GM21717 (cell line): Measurements from ENCODE around the gene NEURL1.

Source experiments
- ATAC-seq: cut with Tn5 transposase; IDR thresholded peaks from one replicate; pipeline ENCODE4 v1.9.1; 2021; ENCODE audit warnings: mild to moderate bottlenecking, moderate library complexity; ENCODE audit not compliant: unreplicated experiment

Gene NEURL1

DNA sequence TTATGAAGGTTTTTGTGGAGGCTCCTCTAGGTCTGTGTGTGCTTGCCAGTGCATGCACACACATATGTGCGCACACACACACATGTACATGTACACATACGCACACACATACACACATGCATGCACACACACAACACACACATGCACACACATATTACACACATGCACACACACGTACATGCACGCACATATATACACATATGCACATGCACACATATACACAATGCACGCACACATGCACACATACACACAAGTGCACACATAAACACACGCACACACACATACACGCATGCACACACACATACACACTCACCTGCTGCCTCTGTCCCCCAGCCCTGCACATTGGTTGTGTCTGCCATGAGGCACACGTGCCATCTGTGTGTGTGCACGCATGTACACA lies 66.3 kb downstream of the NEURL1 start:
- ATAC-seq = no peak

DNA sequence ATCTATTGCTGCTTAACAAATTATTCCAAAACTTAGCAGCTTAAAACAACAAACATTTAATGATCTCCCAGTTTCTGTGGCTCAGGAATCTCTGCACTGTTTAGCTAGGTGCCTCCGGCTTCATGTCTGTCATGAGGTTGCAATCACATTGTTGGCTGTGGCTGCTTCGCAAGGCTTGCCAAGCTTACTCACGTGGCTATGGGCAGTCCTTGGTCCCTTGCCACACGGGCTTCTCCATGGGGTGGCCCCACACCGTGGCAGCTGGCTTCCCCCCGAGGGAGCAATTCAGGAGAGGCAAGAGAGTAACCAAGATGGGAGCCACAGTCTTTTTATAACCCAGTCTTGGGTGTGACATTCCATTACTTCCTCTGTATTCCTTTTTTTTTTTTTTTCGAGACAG lies 67.4 kb downstream of the NEURL1 start:
- no peak for ATAC-seq

DNA sequence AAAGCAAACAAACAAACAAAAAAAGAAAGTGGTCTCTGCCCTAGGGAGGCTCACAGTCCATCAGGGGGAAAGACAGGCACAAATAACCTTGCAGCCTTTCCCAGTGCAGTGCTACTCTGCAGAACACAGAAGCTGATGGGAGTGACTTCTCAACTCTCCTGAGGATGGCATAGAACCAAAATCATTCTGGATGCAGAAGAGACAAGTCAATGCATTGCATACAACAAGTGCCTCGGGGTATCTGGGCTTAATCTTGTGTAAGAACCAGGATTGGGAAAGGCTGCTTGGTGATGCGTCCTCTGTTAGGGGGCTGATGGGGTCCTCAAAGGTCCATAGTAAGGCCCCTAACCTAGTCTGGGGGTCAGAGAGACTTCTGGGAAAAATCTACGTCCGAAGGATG lies 68.9 kb downstream of the NEURL1 start:
- no peak for ATAC-seq

DNA sequence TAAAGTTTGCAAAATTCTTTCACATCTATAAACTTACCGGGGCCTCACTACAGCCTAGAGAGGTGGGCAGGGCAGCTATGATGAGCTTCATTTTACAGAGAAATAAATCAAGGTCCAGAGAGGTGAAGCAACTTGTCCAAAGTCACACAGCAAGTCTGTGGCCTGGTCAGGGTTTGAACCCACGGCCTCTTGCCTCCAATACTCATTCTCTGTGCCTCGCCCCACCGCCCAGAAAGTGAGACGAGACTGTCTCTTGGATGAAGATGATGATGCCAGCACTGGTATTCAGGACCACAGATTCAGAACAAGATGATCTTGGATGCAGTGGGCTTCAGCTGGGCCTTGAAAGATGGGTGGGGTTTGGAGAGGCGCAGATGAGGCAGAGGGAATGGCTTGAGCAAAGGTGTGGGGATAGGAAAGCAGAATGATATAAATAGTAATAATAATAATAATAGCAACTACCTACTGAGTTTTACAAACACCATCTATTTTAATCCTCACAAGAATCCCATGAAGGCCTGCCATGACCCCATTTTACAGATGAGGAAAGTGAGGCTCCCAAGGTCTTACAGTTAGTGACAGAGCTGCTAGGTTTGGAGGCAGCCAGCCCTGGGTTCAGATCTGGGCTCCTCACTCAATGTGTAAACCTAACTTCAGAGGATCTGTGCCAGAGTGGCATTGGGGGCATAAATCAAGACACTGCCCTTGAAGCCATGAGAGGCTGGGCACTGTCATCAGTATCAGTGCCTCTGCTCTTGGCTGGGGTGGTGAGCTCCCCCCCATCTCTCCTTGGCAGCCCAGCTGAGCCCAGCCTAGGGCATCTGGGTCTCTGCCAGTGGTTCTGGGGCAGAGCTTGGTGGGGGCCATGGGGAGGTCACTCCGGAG lies 70.0 kb downstream of the NEURL1 start:
- ATAC-seq = no peak

DNA sequence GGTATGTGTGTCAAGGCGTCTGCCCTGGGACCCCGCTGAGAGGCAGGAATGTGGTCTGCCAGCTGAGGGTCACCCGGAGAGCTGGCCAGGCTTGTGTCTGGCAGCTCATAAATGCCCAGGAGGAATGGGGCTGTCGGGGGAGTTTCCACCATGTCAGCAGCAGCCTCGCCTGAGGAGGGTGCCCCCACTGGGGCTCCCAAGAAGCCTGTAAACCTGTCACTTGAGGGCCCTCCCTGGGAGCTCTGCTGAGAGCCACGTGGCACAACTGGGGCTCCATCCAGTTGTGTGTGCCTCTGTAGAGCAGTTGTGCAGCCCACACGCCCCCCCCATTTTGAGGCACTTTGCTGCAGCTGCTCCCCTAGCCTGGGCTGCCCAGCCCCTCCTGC lies 70.6 kb downstream of the NEURL1 start:
- no peak for ATAC-seq

DNA sequence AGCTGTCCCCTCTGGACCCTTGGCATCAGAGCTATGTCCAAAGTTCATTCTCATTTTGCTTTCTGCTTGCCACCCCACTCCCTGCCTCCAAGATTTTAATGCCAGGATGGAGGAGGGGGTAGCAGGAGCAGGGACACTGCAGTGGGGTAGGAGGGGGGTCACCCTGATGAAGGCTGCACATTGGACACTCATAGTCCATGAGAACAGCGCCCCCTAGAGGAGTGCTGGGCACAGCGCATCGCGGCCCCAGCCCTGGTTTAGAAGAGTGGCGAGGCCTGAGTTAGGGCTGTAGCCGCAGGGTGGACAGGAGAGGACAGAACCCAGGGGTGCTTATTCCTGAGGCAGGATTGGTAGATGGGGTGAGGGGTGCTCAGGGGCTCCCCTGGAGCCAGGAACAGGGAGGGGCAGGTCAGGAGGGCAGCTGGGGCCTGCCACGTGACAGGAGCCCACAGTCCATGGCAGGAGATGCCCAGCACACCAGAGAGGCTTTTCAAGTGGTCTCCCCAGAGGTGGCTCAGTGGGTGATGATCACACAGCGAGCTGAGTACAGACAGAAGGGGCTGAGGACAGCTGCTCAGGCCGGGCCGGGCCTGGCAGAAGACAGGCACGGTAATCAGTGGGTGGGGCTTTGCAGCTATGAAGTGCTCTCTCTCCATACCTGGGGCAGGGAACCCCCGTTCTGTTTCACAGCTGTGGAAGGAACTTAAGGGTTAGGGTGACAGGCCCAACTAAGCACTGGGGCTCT lies 71.4 kb downstream of the NEURL1 start:
- no peak for ATAC-seq

DNA sequence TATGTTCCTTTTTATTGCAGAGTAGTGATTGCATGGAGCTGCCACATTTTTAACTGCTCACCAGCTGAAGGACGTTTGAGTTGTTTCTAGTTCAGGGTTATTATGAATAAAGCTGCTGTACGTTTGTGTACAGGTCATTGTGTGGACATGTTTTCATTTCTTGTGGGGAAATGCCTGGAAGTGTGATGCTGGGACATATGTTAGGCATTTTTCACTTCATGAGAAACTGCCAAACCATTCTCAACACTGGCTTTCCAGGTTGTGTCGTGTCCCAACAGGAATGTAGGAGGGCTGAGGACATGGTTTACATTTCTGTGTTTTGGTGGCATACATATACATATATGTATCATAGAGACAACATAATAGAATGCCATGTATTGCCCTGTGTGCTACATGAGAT lies 73.0 kb downstream of the NEURL1 start:
- no peak for ATAC-seq

DNA sequence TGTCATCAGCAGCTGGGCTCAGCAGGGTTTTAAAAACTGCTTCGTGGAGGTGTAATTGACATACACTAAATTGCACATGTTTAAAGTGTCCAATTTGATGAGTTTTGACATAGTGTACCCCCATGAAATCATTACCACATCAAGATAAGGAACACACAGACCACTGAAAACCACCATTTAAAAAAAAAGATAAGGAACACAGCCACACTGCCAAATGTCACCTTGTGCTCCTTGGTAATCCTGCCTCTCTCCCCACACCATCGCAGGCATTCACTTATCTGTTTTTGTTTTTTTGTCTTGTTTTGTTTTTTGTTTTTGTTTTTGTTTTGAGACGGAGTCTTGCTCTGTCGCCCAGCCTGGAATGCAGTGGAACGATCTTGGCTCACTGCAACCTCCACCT lies 75.0 kb downstream of the NEURL1 start:
- no peak for ATAC-seq

DNA sequence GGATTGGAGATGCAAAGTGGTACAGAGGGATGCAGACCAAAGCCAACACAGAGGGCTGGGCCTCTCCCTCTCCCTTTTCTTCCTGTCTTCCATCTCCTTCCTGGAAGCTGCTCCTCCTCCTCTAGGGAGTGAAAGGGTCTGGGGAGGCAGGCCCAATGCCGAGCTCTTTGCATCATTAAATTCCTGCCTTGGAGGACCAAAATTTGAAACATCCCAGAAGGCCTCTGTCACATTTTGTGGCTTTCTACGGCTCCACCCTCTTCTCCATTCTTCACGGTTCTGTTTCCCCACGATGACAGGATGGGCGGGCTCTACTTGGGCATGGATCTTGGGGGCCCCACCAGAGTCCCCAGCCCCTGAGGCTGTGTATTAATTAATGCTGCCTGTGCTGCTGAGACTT lies 76.4 kb downstream of the NEURL1 start:
- no peak for ATAC-seq

DNA sequence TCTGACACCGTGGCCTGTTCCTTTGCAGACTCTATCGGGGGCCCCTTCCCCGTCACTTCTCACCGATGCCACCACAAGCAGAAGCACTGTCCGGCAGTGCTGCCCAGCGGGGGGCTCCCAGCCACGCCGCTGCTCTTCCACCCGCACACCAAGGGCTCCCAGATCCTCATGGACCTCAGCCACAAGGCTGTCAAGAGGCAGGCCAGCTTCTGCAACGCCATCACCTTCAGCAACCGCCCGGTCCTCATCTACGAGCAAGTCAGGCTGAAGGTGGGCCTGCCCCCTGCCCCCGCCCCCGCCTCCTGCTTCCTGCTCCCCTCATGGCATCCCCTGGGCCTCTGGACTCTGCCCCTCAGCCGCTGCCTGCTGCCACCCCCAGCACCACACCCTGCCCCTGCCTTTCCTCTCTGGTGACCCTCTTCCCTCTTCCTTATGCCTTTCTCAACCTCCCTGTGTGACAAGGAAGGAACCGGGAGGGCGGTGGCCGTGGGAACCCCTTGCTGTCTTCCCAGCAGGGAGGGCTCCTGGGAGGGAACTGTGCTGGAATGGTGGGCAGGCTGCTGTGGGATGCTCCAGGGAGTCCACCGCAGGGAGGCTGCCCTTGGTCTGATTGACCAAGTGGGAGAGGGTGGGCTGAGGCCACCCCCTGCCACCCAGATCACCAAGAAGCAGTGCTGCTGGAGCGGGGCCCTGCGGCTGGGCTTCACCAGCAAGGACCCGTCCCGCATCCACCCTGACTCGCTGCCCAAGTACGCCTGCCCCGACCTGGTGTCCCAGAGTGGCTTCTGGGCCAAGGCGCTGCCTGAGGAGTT lies 77.5 kb downstream of the NEURL1 start:
- no peak for ATAC-seq

DNA sequence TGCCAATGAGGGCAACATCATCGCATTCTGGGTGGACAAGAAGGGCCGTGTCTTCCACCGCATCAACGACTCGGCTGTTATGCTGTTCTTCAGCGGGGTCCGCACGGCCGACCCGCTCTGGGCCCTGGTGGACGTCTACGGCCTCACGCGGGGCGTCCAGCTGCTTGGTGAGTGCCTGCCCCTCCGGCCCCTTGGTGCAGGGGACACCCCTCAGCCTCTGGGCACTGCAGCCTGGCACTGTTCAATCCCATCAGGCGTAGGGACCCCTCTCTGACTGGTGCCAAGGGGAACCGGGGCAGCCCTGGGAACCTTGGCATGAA lies 78.1 kb downstream of the NEURL1 start:
- ATAC-seq = no peak

DNA sequence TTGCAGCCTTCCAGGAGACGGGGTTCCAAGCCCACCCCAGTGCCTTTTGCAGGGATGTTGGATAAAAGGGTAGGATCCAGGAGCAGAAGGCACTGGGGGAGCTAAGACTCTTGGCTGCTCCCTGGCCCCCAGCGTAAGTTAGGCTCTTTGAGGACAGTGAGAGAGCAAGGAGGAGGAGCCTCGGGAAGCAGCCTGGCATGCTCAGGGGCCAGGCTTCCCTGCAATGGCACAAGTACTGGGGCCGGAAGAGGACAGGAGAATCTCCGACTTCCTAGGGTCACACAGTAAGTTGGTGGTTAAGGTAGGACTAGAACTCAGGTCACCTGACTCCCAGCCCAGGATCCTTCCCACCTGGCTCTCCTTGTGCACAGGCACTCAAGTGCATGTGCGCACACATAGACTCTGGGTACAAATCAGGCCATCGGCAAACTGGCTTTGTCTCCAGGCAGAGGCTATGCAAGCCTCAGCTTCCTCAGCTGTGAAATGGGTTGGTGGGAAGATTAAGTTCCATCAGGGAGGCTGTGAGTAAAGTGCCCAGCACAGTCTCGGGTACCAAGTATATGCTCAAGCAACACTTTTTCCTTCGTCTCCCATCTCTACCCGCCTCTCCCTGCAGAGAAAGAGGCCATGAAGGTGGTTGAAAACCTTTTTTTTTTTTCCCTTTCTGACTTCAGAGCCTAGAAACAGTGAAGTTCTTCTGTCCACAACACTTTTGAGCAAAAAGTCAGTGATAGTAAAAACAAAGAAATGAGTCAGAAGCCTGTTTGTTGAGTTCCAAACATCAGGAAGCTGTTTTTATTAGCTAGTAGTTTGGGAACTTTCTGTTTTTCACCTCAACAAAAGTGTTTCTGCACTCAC lies 79.1 kb downstream of the NEURL1 start:
- no peak for ATAC-seq

DNA sequence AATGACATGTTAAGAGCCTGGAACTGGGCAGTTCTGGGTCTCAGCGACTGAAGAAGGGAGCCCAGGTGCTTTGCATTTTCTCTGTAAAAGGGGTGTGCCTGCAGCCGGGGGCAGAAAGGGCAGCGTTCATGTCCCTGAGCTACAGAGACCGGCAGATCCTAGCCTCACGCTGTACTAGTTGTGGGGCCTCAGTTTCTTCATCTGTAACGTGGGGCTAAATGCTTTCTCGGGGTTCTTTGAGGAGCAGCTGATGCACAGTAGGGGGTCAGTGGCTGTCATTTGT lies 79.6 kb downstream of the NEURL1 start:
- no peak for ATAC-seq

DNA sequence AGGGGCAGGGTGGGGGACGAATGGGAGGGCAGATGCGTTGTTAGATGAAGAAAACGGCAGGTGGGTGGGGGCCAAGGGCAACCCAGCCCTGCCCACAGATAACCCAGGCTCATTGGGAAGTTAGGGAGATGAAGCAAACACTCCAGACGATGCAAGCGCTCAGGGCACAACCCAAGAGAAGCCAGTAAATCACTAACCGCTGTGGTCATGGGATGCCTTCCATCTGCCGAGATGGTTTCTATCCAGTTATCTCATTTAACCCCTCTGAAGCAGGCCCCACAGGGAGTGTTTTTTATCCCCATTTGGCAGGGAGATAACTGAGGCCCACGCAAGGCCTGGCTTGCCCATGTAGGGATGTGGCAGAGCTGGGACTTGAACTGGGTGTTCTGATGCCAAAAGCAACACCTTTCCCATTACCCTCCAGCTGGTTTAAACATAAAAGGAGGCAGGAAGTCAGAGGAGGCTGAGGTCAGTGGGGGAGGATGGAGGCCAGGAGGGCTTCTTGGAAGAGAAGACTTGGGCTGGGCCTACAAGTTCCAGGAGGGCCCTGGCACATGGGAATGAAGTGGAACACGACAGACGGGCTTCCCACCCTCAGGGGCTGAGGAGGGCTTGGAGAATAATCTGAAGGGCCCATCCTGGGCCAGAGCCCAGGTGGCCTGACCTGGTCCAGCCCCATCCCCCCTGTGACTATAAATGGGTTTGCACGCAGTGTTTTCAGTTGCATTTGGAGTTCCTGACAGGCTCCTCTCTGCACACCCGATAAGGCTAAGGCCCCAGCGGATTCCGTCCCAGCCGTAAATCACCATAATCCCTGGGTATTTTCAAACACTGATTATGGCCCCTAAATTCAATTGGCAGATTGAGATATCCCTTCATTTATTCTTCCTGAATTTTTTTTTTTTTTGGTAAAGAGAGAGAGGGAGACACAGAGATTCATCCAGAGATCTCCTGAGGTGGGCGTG lies 80.9 kb downstream of the NEURL1 start:
- no peak for ATAC-seq

DNA sequence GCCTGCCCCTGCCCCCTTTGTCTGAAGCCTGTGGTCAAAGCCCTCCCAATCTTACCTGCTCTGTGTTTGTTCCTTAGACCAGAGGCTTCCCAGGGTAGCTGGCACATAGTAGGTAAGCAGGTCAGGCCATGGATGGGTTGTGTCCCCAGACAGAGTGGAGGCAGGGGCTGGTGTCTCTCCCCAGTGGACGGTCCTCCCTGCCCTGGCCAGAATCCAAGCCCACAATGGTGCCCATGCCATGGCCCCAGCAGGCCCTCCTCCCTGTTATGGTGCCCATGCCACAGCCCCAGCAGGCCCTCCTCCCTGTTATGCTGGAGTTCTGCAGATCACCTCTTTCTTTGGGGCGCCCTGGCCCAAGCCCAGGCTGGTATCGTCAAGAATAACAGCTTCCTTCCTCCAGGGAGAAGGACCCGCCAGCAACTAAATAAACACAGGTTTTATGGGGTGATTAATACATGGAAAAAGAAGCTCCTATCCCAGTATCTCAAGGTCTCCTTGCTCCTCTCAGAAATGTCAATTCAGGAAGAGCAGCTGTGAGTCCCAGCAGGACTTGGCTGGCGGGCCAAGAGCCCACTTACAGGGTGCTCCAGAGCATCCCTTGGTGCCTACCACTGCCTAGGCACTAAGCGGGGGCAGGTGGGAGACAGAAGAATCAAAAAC lies 82.0 kb downstream of the NEURL1 start:
- ATAC-seq = no peak

DNA sequence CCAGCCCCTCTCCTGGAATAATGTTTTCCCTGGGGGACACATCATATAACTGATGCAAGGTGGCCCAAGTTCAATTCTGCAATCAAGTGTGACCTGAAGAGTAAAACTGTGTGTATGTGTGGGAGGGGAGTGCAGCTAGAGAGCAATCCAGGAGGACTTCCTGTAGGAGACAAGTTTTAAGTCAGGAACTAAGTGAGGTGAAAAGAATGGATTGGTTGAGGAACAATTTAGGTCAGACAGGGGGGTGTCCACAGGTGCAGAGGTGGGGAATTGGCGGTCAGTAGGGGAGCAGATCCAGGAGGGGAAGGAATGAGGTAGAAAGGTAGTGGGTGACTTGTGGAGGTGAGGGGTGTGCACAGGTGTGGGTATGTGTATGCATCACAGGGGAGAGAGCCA lies 82.6 kb downstream of the NEURL1 start:
- no peak for ATAC-seq

DNA sequence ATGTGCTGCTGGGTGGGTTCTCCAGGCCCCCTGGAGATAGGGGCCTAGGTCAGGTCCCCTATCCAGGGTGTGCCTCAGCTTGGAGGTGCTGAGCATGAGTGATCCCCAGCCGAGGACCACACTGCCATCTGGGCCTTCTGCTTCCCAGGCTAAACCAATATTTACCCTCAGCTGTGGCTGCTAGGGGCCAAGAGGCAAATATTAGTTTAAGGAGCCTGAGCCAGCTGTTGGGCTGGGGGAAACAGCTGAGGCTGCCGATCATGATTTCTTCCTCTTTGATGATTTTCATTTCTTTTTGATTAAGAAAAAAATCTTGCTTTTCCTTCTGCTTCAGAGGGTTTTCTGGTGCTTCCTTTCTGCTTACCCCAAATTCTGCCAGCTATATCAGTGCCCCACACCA lies 83.4 kb downstream of the NEURL1 start:
- no peak for ATAC-seq

DNA sequence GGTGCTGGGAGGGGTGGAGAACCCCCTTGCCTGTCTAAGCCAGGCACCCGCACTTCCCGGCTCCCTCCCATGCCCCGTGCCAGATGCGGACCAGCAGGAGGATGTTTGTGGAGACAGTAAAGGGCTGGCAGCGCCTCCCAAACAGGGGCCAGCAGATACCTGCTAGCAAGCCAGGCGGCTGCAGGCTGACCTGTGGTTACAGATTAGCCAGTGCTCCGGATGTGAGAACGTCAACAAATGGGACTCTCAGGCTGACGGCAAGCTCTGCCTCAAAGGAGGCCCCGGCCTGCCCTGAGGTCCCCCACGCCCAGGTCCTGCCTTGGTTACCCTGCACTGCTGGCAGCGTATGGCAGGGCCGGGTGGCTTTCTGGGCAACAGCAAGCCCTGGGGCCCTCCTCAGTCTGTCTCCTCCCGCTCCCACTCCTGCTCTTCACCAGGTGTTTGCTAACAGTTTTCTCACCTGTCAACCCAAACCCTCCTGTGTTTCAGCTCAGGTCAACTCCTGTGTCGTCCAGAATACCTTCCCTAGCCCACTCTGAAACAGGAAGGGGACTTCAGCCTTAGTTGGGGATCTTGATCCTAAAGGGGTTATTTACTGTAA lies 85.4 kb downstream of the NEURL1 start:
- no peak for ATAC-seq

DNA sequence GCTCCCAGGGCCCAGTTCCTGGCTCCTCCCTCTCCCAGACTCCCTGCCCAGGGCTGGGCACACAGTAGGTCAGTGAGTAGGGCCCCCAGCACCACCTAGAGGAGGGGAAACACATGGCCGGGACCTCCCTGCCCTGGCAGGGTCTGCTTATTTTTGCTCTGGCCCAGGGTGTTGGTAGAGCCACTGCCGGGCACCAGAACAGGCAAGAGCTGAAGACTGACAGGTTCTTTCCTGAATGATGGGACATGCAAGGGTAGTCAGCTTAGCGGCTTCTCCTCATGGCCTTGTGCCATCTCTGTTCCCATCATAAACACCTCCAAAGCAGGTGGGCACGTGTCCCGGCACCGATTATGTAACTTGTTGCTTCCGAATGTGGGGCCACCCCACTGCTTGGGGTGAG lies 86.5 kb downstream of the NEURL1 start:
- no peak for ATAC-seq
